HUES48 (cell line): ENCODE measurements around the gene KLF2.

Experiments
- H3K27ac ChIP-seq: one replicate; pipeline ENCODE4 v1.7.0; 2013; ENCODE audit warnings: low read depth, low read length, inconsistent platforms
- H3K27me3 ChIP-seq: 2 replicates; pipeline ENCODE4 v1.6.1; 2013; ENCODE audit warnings: mild to moderate bottlenecking, low read length; ENCODE audit not compliant: control insufficient read depth, insufficient read depth
- H3K36me3 ChIP-seq: 2 replicates; pipeline ENCODE4 v1.6.1; 2013; ENCODE audit warnings: low read length; ENCODE audit not compliant: control insufficient read depth, insufficient read depth
- H3K4me1 ChIP-seq: 2 replicates; pipeline ENCODE4 v1.6.1; 2013; ENCODE audit warnings: mild to moderate bottlenecking, low read length; ENCODE audit not compliant: control insufficient read depth, insufficient read depth
- H3K4me3 ChIP-seq: 2 replicates; pipeline ENCODE4 v1.5.1; 2013; ENCODE audit warnings: mild to moderate bottlenecking, low read depth, low read length
- H3K9ac ChIP-seq: 2 replicates; pipeline ENCODE4 v1.6.1; 2013; ENCODE audit warnings: mild to moderate bottlenecking, low read depth, low read length, moderate library complexity
- H3K9me3 ChIP-seq: 2 replicates; pipeline ENCODE4 v1.6.1; 2013; ENCODE audit warnings: low read length; ENCODE audit not compliant: control insufficient read depth, insufficient read depth

The KLF2 gene

GRCh38 chr19:16365300-16365996 lies 40.8 kb downstream of the KLF2 start:
- Histone ChIP-seq H3K9ac (no peak overlapping the region), H3K9me3 (no peaks in the 10 kb centered on the region), H3K27me3 (no peaks in the 10 kb centered on the region), H3K4me3 (no peak overlapping the region), H3K4me1 (peaks cover 11% of the 10 kb centered on the region), H3K27ac (no peak overlapping the region), H3K36me3 (no peaks in the 10 kb centered on the region)

GRCh38 chr19:16366056-16366432 lies 41.4 kb downstream of the KLF2 start:
- no peak overlapping the region for H3K9ac ChIP-seq
- H3K4me3 ChIP-seq = no peak overlapping the region
- no peaks in the 10 kb centered on the region for H3K36me3 ChIP-seq
- no peaks in the 10 kb centered on the region for H3K27me3 ChIP-seq
- H3K4me1 ChIP-seq = peaks cover 11% of the 10 kb centered on the region
- H3K9me3 ChIP-seq = no peaks in the 10 kb centered on the region
- no peak overlapping the region for H3K27ac ChIP-seq

GRCh38 chr19:16366433-16367260 lies 42.0 kb downstream of the KLF2 start:
- no peak overlapping the region for H3K27ac ChIP-seq
- H3K27me3 ChIP-seq = no peaks in the 10 kb centered on the region
- H3K9ac ChIP-seq = no peak overlapping the region
- H3K4me1 ChIP-seq = peaks cover 11% of the 10 kb centered on the region
- no peak overlapping the region for H3K4me3 ChIP-seq
- no peaks in the 10 kb centered on the region for H3K36me3 ChIP-seq
- no peaks in the 10 kb centered on the region for H3K9me3 ChIP-seq

- Histone ChIP-seq H3K27ac (no peak overlapping the region), H3K4me1 (peaks cover 11% of the 10 kb centered on the region), H3K36me3 (no peaks in the 10 kb centered on the region), H3K4me3 (no peak overlapping the region), H3K9me3 (no peaks in the 10 kb centered on the region), H3K9ac (no peak overlapping the region), H3K27me3 (no peaks in the 10 kb centered on the region)
Observed at GRCh38 chr19:16367261-16367683, 42.6 kb downstream of the KLF2 start.

- H3K4me3 ChIP-seq = no peak overlapping the region
- peaks cover 5% of the 10 kb centered on the region for H3K36me3 ChIP-seq
- H3K9me3 ChIP-seq = no peaks in the 10 kb centered on the region
- no peaks in the 10 kb centered on the region for H3K27me3 ChIP-seq
- H3K4me1 ChIP-seq = peaks cover 11% of the 10 kb centered on the region
- no peak overlapping the region for H3K9ac ChIP-seq
- no peak overlapping the region for H3K27ac ChIP-seq
Observed at GRCh38 chr19:16368385-16369305, 44.0 kb downstream of the KLF2 start.

- H3K4me1 ChIP-seq = peaks cover 11% of the 10 kb centered on the region
- H3K27ac ChIP-seq = no peak overlapping the region
- H3K27me3 ChIP-seq = no peaks in the 10 kb centered on the region
- H3K36me3 ChIP-seq = peaks cover 9% of the 10 kb centered on the region
- no peaks in the 10 kb centered on the region for H3K9me3 ChIP-seq
- no peak overlapping the region for H3K4me3 ChIP-seq
- H3K9ac ChIP-seq = no peak overlapping the region
Observed at GRCh38 chr19:16369306-16369663, 44.7 kb downstream of the KLF2 start.

GRCh38 chr19:16369664-16370576 lies 45.3 kb downstream of the KLF2 start:
- no peak overlapping the region for H3K4me3 ChIP-seq
- H3K27ac ChIP-seq = no peak overlapping the region
- no peaks in the 10 kb centered on the region for H3K9me3 ChIP-seq
- no peak overlapping the region for H3K9ac ChIP-seq
- no peaks in the 10 kb centered on the region for H3K27me3 ChIP-seq
- H3K36me3 ChIP-seq = peaks cover 16% of the 10 kb centered on the region
- H3K4me1 ChIP-seq = peaks cover 11% of the 10 kb centered on the region

- peaks cover 11% of the 10 kb centered on the region for H3K4me1 ChIP-seq
- H3K27me3 ChIP-seq = no peaks in the 10 kb centered on the region
- H3K27ac ChIP-seq = no peak overlapping the region
- H3K9me3 ChIP-seq = no peaks in the 10 kb centered on the region
- no peak overlapping the region for H3K9ac ChIP-seq
- no peak overlapping the region for H3K4me3 ChIP-seq
- peaks cover 25% of the 10 kb centered on the region for H3K36me3 ChIP-seq
Observed at GRCh38 chr19:16370641-16371391, 46.2 kb downstream of the KLF2 start.

GRCh38 chr19:16371540-16371986 lies 46.9 kb downstream of the KLF2 start:
- H3K36me3 ChIP-seq = peaks cover 32% of the 10 kb centered on the region
- no peaks in the 10 kb centered on the region for H3K27me3 ChIP-seq
- peaks cover 7% of the 10 kb centered on the region for H3K4me1 ChIP-seq
- no peak overlapping the region for H3K4me3 ChIP-seq
- H3K9ac ChIP-seq = no peak overlapping the region
- no peak overlapping the region for H3K27ac ChIP-seq
- no peaks in the 10 kb centered on the region for H3K9me3 ChIP-seq
